Left ventricle myocardium inferior (tissue), 1 donor: ENCODE data around the gene CPA5. TPM values are rescaled to one million over a fixed set of nuclear protein-coding genes. Genes with fewer than 3 reads are reported as not detected.

ENCODE experiments used
- DNase-seq: peaks from one replicate; pipeline ENCODE4 v3.0.0-alpha.2; 2020
- H3K27ac ChIP-seq: fragments of 200-600 bp; replicated peaks from 2 replicates; pipeline ENCODE4 v1.8.0; 2021
- H3K27me3 ChIP-seq: fragments of 200-600 bp; 2 replicates; pipeline ENCODE4 v1.8.0; 2021; ENCODE audit warnings: low read depth
- H3K36me3 ChIP-seq: fragments of 200-600 bp; 2 replicates; pipeline ENCODE4 v1.8.0; 2021
- H3K4me1 ChIP-seq: fragments of 200-600 bp; 2 replicates; pipeline ENCODE4 v1.8.0; 2021
- H3K4me3 ChIP-seq: fragments of 200-600 bp; 2 replicates; pipeline ENCODE4 v1.8.0; 2021; ENCODE audit warnings: mild to moderate bottlenecking, moderate library complexity
- H3K9me3 ChIP-seq: fragments of 200-600 bp; replicated peaks from 2 replicates; pipeline ENCODE4 v1.8.0; 2021
- intact Hi-C: fragments of 100-400 bp; cut with micrococcal nuclease; formaldehyde crosslinking; loops from one replicate; pipeline ENCODE4 v1.11.0; 2022
- total RNA-seq: library from RNA; stranded (reverse); fragmentation: NEBNext Ultra II Directional; extraction: Animal tissue kit (Norgen Biotek cat#: 25700); gene quantifications from one replicate; pipeline ENCODE4 v1.2.1, GENCODE V29; 2021
- TF ChIP-seq, protein P1 (sequence below): fragments of 200-600 bp; IDR thresholded peaks from 2 replicates; pipeline ENCODE4 v1.8.0; 2021; ENCODE audit warnings: antibody characterized with exemption, mild to moderate bottlenecking, borderline replicate concordance
- donor health status: DM: no; HTN: yes; CAD: no; lungs with severe emphysema.

Gene CPA5
- total RNA-seq, 1 donor from 2014 or later, result not detected

- Histone ChIP-seq H3K4me1 (peaks cover 7% of the 10 kb centered on the region), H3K27ac (no peak overlapping the region), H3K36me3 (no peaks in the 10 kb centered on the region), H3K4me3 (no peak overlapping the region), H3K27me3 (peaks cover 20% of the 10 kb centered on the region), H3K9me3 (peaks cover 2% of the 10 kb centered on the region)
- TF ChIP-seq, protein P1, sequence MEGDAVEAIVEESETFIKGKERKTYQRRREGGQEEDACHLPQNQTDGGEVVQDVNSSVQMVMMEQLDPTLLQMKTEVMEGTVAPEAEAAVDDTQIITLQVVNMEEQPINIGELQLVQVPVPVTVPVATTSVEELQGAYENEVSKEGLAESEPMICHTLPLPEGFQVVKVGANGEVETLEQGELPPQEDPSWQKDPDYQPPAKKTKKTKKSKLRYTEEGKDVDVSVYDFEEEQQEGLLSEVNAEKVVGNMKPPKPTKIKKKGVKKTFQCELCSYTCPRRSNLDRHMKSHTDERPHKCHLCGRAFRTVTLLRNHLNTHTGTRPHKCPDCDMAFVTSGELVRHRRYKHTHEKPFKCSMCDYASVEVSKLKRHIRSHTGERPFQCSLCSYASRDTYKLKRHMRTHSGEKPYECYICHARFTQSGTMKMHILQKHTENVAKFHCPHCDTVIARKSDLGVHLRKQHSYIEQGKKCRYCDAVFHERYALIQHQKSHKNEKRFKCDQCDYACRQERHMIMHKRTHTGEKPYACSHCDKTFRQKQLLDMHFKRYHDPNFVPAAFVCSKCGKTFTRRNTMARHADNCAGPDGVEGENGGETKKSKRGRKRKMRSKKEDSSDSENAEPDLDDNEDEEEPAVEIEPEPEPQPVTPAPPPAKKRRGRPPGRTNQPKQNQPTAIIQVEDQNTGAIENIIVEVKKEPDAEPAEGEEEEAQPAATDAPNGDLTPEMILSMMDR, result peak; percentile 20
- no peak for DNase-seq
- intact Hi-C loops, result no loop called here
These were observed 37.1 kb downstream of the CPA5 start for GRCh38 chr7:130381468-130382312.

DNA sequence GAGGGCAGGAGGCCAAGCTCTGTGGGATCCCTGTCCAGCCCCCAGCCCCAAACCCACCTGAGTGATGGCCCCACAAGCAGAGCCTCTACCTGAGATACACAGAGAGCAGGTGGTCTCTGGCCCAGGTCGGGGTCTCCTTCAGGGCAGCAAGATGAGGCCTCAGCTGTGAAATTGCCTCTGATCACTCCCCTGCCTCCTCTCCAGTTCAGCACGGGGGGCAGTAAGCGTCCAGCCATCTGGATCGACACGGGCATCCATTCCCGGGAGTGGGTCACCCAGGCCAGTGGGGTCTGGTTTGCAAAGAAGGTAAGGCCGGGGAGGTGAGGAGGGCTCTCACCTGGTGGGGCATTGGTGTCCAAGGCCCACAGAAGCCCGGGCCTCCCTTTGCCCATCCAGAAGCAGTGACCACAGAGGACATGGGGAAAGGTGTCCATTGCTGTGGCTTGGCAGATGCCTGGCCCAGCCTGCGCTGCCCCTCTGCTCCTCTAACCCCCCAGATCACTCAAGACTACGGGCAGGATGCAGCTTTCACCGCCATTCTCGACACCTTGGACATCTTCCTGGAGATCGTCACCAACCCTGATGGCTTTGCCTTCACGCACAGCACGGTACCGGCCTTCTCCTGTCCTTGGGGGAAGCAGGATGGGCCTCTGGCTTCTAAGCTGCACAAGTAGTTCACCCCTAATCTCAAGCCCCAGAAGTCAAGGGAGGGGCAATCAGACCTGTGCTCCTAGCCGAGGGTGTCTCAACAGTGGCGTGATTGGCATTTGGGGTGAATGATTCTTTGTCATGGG lies 38.8 kb downstream of the CPA5 start:
- Histone ChIP-seq H3K27ac (no peak overlapping the region), H3K4me3 (no peak overlapping the region), H3K9me3 (peaks cover 4% of the 10 kb centered on the region), H3K4me1 (peaks cover 7% of the 10 kb centered on the region), H3K36me3 (no peaks in the 10 kb centered on the region), H3K27me3 (peaks cover 20% of the 10 kb centered on the region)
- no peak for DNase-seq
- TF ChIP-seq, protein P1, result no peak
- intact Hi-C loops, result no loop called here

DNA sequence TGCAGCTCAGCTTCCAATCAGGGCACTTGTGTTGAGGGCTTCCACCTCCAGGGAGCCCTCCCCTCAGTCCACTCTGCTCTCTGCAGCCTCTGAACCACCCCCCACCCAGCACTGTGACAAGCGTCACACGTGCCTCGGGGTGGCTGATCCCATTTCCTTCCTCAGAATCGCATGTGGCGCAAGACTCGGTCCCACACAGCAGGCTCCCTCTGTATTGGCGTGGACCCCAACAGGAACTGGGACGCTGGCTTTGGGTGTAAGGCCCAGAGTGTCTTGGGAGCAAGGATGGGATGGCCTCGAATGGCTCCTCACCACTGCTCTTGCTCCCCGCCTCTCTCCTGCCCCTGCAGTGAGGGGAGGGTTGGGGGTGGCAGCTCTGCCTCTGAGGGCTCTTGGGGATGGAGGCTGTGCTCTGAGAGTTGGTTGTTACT lies 39.8 kb downstream of the CPA5 start:
- peaks cover 7% of the 10 kb centered on the region for H3K4me1 ChIP-seq
- H3K4me3 ChIP-seq, result no peak overlapping the region
- H3K9me3 ChIP-seq, result peaks cover 10% of the 10 kb centered on the region
- no peak overlapping the region for H3K27ac ChIP-seq
- TF ChIP-seq, protein P1, result no peak
- intact Hi-C loops, result no loop called here
- DNase-seq, result no peak
- H3K36me3 ChIP-seq, result no peaks in the 10 kb centered on the region
- H3K27me3 ChIP-seq, result peaks cover 20% of the 10 kb centered on the region

- DNase-seq, result no peak
- no peak overlapping the region for H3K27ac ChIP-seq
These were observed 40.4 kb downstream of the CPA5 start for GRCh38 chr7:130384841-130385599.

GRCh38 chr7:130385600-130386066 lies 41.0 kb downstream of the CPA5 start:
- Histone ChIP-seq H3K9me3 (peaks cover 10% of the 10 kb centered on the region), H3K4me3 (no peak overlapping the region), H3K36me3 (no peaks in the 10 kb centered on the region), H3K27ac (no peak overlapping the region), H3K4me1 (no peaks in the 10 kb centered on the region), H3K27me3 (peaks cover 19% of the 10 kb centered on the region)
- no peak for DNase-seq
- intact Hi-C loops, result no loop called here
- TF ChIP-seq, protein P1, result no peak

More at GRCh38 chr7:130384841-130385599, 40.4 kb downstream of the CPA5 start:
- peaks cover 20% of the 10 kb centered on the region for H3K27me3 ChIP-seq
- H3K36me3 ChIP-seq, result no peaks in the 10 kb centered on the region
- H3K4me3 ChIP-seq, result no peak overlapping the region
- intact Hi-C loops, result no loop called here
- H3K9me3 ChIP-seq, result peaks cover 10% of the 10 kb centered on the region
- H3K4me1 ChIP-seq, result peaks cover 5% of the 10 kb centered on the region
- TF ChIP-seq, protein P1, result no peak
